H1 (cell line): ENCODE results near the gene TCAIM. TPM values are rescaled to one million over a fixed set of nuclear protein-coding genes. Genes with fewer than 3 reads are reported as not detected.

Source experiments
- CTCF ChIA-PET: fragments of 300-600 bp; sonication (Branson Sonifier 250); formaldehyde crosslinking; loops from one replicate; lab custom pipeline; 2021; ENCODE audit not compliant: partially characterized antibody; lab: Charles Lee
- POLR2A ChIA-PET: fragments of 300-600 bp; sonication (Branson Sonifier 250); formaldehyde crosslinking; loops from one replicate; lab custom pipeline; 2021; ENCODE audit warnings: inconsistent platforms; ENCODE audit not compliant: partially characterized antibody; lab: Charles Lee
- DNase-seq, 2 experiments: peaks; one replicate each; pipeline versions ENCODE4 v3.0.0 to v3.0.0-alpha.2; 2010 to 2022; ENCODE audit warnings: low spot score in 2 of 2, low read depth in 1 of 2, mixed read lengths in 1 of 2
- FAIRE-seq: peaks from 2 replicates; lab custom pipeline; 2011; peaks lifted over from hg19 to GRCh38; lab: Jason Lieb, UNC
- H2AFZ ChIP-seq: 2 replicates; pipeline ENCODE4 v1.8.1; 2012; ENCODE audit warnings: low read length, inconsistent platforms
- H2AK5ac ChIP-seq: 2 replicates; pipeline ENCODE4 v1.6.1; 2013; ENCODE audit warnings: low read depth, low read length
- H2BK120ac ChIP-seq: replicated peaks from 2 replicates; pipeline ENCODE3; 2013; ENCODE audit warnings: low read depth, low read length, inconsistent platforms
- H2BK12ac ChIP-seq: 2 replicates; pipeline ENCODE4 v1.6.1; 2013; ENCODE audit warnings: low read depth, low read length
- H2BK15ac ChIP-seq: 2 replicates; pipeline ENCODE4 v1.6.1; 2013; ENCODE audit warnings: low read length
- H2BK20ac ChIP-seq: 2 replicates; pipeline ENCODE4 v1.6.1; 2013; ENCODE audit warnings: low read length
- H2BK5ac ChIP-seq: 2 replicates; pipeline ENCODE4 v1.6.1; 2013; ENCODE audit warnings: low read depth, low read length
- H3K14ac ChIP-seq: 2 replicates; pipeline ENCODE4 v1.6.1; 2013; ENCODE audit warnings: inconsistent platforms; ENCODE audit not compliant: insufficient read length
- H3K18ac ChIP-seq: 2 replicates; pipeline ENCODE4 v1.6.1; 2013; ENCODE audit warnings: low read length; ENCODE audit errors: extremely low read depth
- H3K23ac ChIP-seq: 2 replicates; pipeline ENCODE4 v1.6.1; 2013; ENCODE audit warnings: inconsistent platforms; ENCODE audit not compliant: insufficient read length
- H3K23me2 ChIP-seq: 2 replicates; pipeline ENCODE4 v1.6.1; 2013; ENCODE audit warnings: low read depth, low read length
- H3K27ac ChIP-seq: 2 replicates; pipeline ENCODE4 v1.6.1; 2011; ENCODE audit warnings: low read depth, low read length, inconsistent platforms
- H3K27me3 ChIP-seq, 4 experiments: replicated peaks in 1 of 4; 1 replicate in 1 of 4; 2 replicates in 3 of 4; pipeline versions ENCODE4 v1.6.1 to v1.8.1; 2011 to 2013; ENCODE audit warnings: low read length in 3 of 4, mild to moderate bottlenecking in 3 of 4, inconsistent platforms in 2 of 4, mixed read lengths in 2 of 4, moderate library complexity in 1 of 4; ENCODE audit not compliant: control insufficient read depth in 3 of 4, insufficient read depth in 3 of 4; ENCODE audit errors: extremely low read depth in 1 of 4
- H3K36me3 ChIP-seq, 4 experiments: 2 replicates each; pipeline versions ENCODE4 v1.6.1 to v1.8.1; 2011 to 2013; ENCODE audit warnings: mild to moderate bottlenecking in 4 of 4, low read length in 3 of 4, moderate library complexity in 2 of 4, control low read depth in 1 of 4, inconsistent platforms in 1 of 4; ENCODE audit not compliant: insufficient read depth in 4 of 4, control insufficient read depth in 2 of 4
- H3K4ac ChIP-seq: replicated peaks from 2 replicates; pipeline ENCODE3; 2013; ENCODE audit warnings: low read length, low read depth, mixed read lengths, inconsistent platforms; ENCODE audit not compliant: insufficient read length
- H3K4me1 ChIP-seq, 4 experiments: replicated peaks in 1 of 4; 1 replicate in 1 of 4; 2 replicates in 3 of 4; pipeline versions ENCODE4 v1.6.1 to v1.8.1; 2011 to 2013; ENCODE audit warnings: low read length in 3 of 4, inconsistent platforms in 2 of 4, mixed read lengths in 1 of 4; ENCODE audit not compliant: insufficient read depth in 4 of 4, control insufficient read depth in 3 of 4
- H3K4me2 ChIP-seq, 2 experiments: 2 replicates each; pipeline versions ENCODE4 v1.6.1 to v1.8.1; 2011 to 2013; ENCODE audit warnings: low read depth in 2 of 2, low read length in 2 of 2, control low read depth in 1 of 2, inconsistent platforms in 1 of 2, mild to moderate bottlenecking in 1 of 2; ENCODE audit not compliant: insufficient read depth in 1 of 2
- H3K4me3 ChIP-seq, 4 experiments: fragments of 200-600, 300-600 bp in 1 of 4; sonication (generic), shearing (Covaris generic), sonication (Bioruptor Twin) in 1 of 4; 2 replicates each; pipeline versions ENCODE4 v1.5.1 to v1.8.1; 2011 to 2016; ENCODE audit warnings: low read length in 4 of 4, low read depth in 3 of 4, control low read depth in 2 of 4, inconsistent platforms in 2 of 4, mild to moderate bottlenecking in 2 of 4, mixed read lengths in 1 of 4, moderate library complexity in 1 of 4; ENCODE audit not compliant: insufficient read depth in 2 of 4; ENCODE audit errors: extremely low read depth in 1 of 4
- H3K56ac ChIP-seq: replicated peaks from 2 replicates; pipeline ENCODE3; 2013; ENCODE audit warnings: low read depth, mild to moderate bottlenecking, mixed read lengths, low read length, inconsistent platforms; ENCODE audit not compliant: insufficient read length
- H3K79me1 ChIP-seq: 2 replicates; pipeline ENCODE4 v1.6.1; 2013; ENCODE audit warnings: low read depth, low read length, control low read depth
- H3K79me2 ChIP-seq, 2 experiments: 2 replicates each; pipeline versions ENCODE4 v1.6.1 to v1.8.1; 2012 to 2013; ENCODE audit warnings: low read length in 2 of 2, mild to moderate bottlenecking in 2 of 2, inconsistent platforms in 1 of 2; ENCODE audit not compliant: insufficient read depth in 2 of 2, control insufficient read depth in 1 of 2
- H3K9ac ChIP-seq, 4 experiments: replicated peaks in 1 of 4; 1 replicate in 1 of 4; 2 replicates in 3 of 4; pipeline versions ENCODE4 v1.6.1 to v1.8.1; 2011 to 2013; ENCODE audit warnings: low read depth in 3 of 4, low read length in 3 of 4, control low read depth in 2 of 4, mild to moderate bottlenecking in 2 of 4, moderate library complexity in 2 of 4, inconsistent platforms in 1 of 4; ENCODE audit errors: extremely low read depth in 1 of 4
- H3K9me3 ChIP-seq, 2 experiments: 2 replicates each; pipeline versions ENCODE4 v1.6.1 to v1.8.1; 2012 to 2013; ENCODE audit warnings: mild to moderate bottlenecking in 2 of 2, moderate library complexity in 2 of 2, control low read depth in 1 of 2, inconsistent platforms in 1 of 2, low read depth in 1 of 2, low read length in 1 of 2, mixed read lengths in 1 of 2; ENCODE audit not compliant: insufficient read depth in 2 of 2
- H4K20me1 ChIP-seq, 2 experiments: replicated peaks in 1 of 2; 2 replicates each; pipeline versions ENCODE3 to v1.8.1; 2011 to 2013; ENCODE audit warnings: inconsistent platforms in 2 of 2, low read length in 2 of 2, mild to moderate bottlenecking in 1 of 2; ENCODE audit not compliant: insufficient read depth in 2 of 2, control insufficient read depth in 1 of 2
- H4K5ac ChIP-seq: 2 replicates; pipeline ENCODE4 v1.6.1; 2013; ENCODE audit warnings: low read length, low read depth, mixed read lengths, inconsistent platforms; ENCODE audit not compliant: insufficient read length
- H4K8ac ChIP-seq: 2 replicates; pipeline ENCODE4 v1.8.0; 2013; ENCODE audit warnings: mild to moderate bottlenecking, moderate library complexity, low read length, inconsistent platforms; ENCODE audit not compliant: insufficient read depth; ENCODE audit errors: extremely low read depth
- H4K91ac ChIP-seq: replicated peaks from 2 replicates; pipeline ENCODE3; 2013; ENCODE audit warnings: low read length, mixed read lengths, inconsistent platforms; ENCODE audit not compliant: insufficient read length
- CHD2 ChIP-seq: IDR thresholded peaks from 2 replicates; pipeline ENCODE4 v1.6.1; 2012; ENCODE audit warnings: low read length, improper control_type of control experiment
- EGR1 ChIP-seq: IDR thresholded peaks from 2 replicates; pipeline ENCODE4 v1.6.1; 2011; ENCODE audit warnings: low read depth, low read length, borderline replicate concordance
- GTF2F1 ChIP-seq: IDR thresholded peaks from 2 replicates; pipeline ENCODE4 v1.6.1; 2012; ENCODE audit warnings: low read depth, low read length, improper control_type of control experiment, borderline replicate concordance
- RAD21 ChIP-seq, 2 experiments: IDR thresholded peaks in 1 of 2; conservative IDR thresholded peaks in 1 of 2; 2 replicates each; pipeline ENCODE4 v1.6.1; 2011; ENCODE audit warnings: low read depth in 2 of 2, low read length in 2 of 2, improper control_type of control experiment in 1 of 2, inconsistent platforms in 1 of 2, mild to moderate bottlenecking in 1 of 2, moderate library complexity in 1 of 2
- RBBP5 ChIP-seq: IDR thresholded peaks from 2 replicates; pipeline ENCODE4 v1.7.1; 2012; ENCODE audit warnings: low read depth, mild to moderate bottlenecking, inconsistent platforms, low read length, moderate library complexity, borderline replicate concordance
- RXRA ChIP-seq: IDR thresholded peaks from 2 replicates; pipeline ENCODE4 v1.6.1; 2011; ENCODE audit warnings: low read depth, mild to moderate bottlenecking, low read length, moderate library complexity; ENCODE audit not compliant: insufficient read depth
- SIRT6 ChIP-seq: IDR thresholded peaks from one replicate; pipeline ENCODE4 v1.7.1; 2012; ENCODE audit warnings: low read length, inconsistent platforms
- SP4 ChIP-seq: IDR thresholded peaks from 2 replicates; pipeline ENCODE4 v1.6.1; 2012; ENCODE audit warnings: low read length, inconsistent platforms
- SRF ChIP-seq: IDR thresholded peaks from 2 replicates; pipeline ENCODE4 v1.6.1; 2011; ENCODE audit warnings: mild to moderate bottlenecking, low read depth, low read length, moderate library complexity
- YY1 ChIP-seq: IDR thresholded peaks from 2 replicates; pipeline ENCODE4 v1.6.1; 2011; ENCODE audit warnings: low read depth, mild to moderate bottlenecking, low read length
- ZNF274 ChIP-seq: IDR thresholded peaks from 2 replicates; pipeline ENCODE4 v1.7.0; 2012; ENCODE audit warnings: low read length, borderline replicate concordance; ENCODE audit errors: extremely low read depth
- WGBS, 2 experiments: shearing (Covaris generic) in 1 of 2; methylation state at CpG; one replicate each; pipeline versions ENCODE4 v1.1.6 to v1.1.7; 2013 to 2015; ENCODE audit warnings: low lambda C conversion rate in 2 of 2, mixed read lengths in 2 of 2, inconsistent platforms in 1 of 2, low coverage in 1 of 2, missing lambda C conversion rate in 1 of 2; ENCODE audit not compliant: insufficient replicate concordance in 2 of 2, insufficient coverage in 1 of 2, insufficient read length in 1 of 2; ENCODE audit errors: extremely low coverage in 1 of 2, missing lambda C conversion rate in 1 of 2; 5-methylcytosine and 5-hydroxymethylcytosine counted together
- polyA plus RNA-seq, 7 experiments: library from polyadenylated mRNA; depleted of rRNA in 3 of 7; stranded (reverse) in 5 of 7; unstranded in 2 of 7; fragments of >200 nt in 5 of 7; fragments of 200-250 nt in 2 of 7; gene quantifications; 1 replicate in 5 of 7; 2 replicates in 1 of 7; 4 replicates in 1 of 7; pipeline versions ENCODE4 v1.2.1 to v1.2.3, GENCODE V29; 2011 to 2013; ENCODE audit warnings: missing spikeins in 2 of 7, mixed read lengths in 2 of 7
- total RNA-seq: library from RNA; stranded (reverse); fragmentation: NEBNext Ultra II Directional; extraction: Animal tissue kit (Norgen Biotek cat#: 25700); gene quantifications from 2 replicates; pipeline ENCODE4 v1.2.1, GENCODE V29; 2021
- TF ChIP-seq, protein P1 (sequence below), 3 experiments: IDR thresholded peaks; 1 replicate in 2 of 3; 2 replicates in 1 of 3; pipeline versions ENCODE4 v1.5.1 to v1.6.1; 2011; ENCODE audit warnings: low read length in 3 of 3, mild to moderate bottlenecking in 3 of 3, inconsistent platforms in 2 of 3, low read depth in 1 of 3, moderate library complexity in 1 of 3; ENCODE audit not compliant: insufficient read depth in 1 of 3; ENCODE audit errors: control extremely low read depth in 1 of 3

The TCAIM gene
- total and polyA plus RNA-seq, 2 of the 8 experiments (the other 6 are each of a cell fraction or from before 2014, with no cell fraction given) = 6.9 to 22.1 TPM

DNA sequence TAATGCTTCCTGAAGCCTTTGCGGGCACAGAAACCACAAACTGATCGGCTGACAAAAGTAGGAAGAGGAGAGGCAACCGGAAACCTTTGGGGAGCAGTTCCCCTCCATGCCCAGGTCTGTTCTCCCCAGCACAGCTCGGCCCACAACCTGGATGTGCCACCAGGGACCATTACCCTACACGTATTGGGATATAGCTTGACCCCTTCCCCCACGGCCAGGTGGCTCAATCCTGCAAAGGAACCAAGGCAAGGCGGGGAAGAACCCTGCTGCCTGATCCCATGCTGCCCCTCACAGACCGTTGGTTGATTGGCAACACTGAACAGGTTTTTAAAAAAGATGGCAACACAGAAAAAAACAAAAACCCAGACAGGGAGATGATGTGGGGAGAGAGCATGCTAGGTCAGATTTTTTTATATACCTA lies 19.7 kb upstream of the TCAIM start:
- no peaks in the 10 kb centered on the region for H3K27me3 ChIP-seq
- no peaks in the 10 kb centered on the region for H4K20me1 ChIP-seq
- H2AFZ ChIP-seq = peak overlapping the region; percentile 94; the same call in 1 of the 2 replicates
- no peaks in the 10 kb centered on the region for H3K4me1 ChIP-seq
- no peak overlapping the region for H4K91ac ChIP-seq
- H3K27ac ChIP-seq = no peak overlapping the region
- no peak overlapping the region; the same call in 1 of the 2 replicates for H3K18ac ChIP-seq
- H2BK15ac ChIP-seq = no peak overlapping the region
- H2BK12ac ChIP-seq = no peak overlapping the region
- H4K8ac ChIP-seq = peak overlapping the region; percentile 62; the same call in 1 of the 2 replicates
- DNase-seq (peak in 1 of 2 experiments; percentile 62), FAIRE-seq (no peak)
- no peak overlapping the region for H3K4me2 ChIP-seq
- no peak overlapping the region for H3K14ac ChIP-seq
- H3K9me3 ChIP-seq = no peaks in the 10 kb centered on the region
- no peak overlapping the region for H3K23ac ChIP-seq
- H3K4ac ChIP-seq = no peak overlapping the region
- H3K36me3 ChIP-seq = no peaks in the 10 kb centered on the region
- POLR2A ChIA-PET = no interaction called here
- no peak overlapping the region for H3K56ac ChIP-seq
- H3K79me2 ChIP-seq = no peaks in the 10 kb centered on the region
- 67% methylated on average over 8 of the region's 8 CpGs; no CpG with 5 or more reads in 1 of the 2 experiments for WGBS, 2 experiments
- no peak overlapping the region for H4K5ac ChIP-seq
- no peak overlapping the region for H2AK5ac ChIP-seq
- no peak overlapping the region for H3K4me3 ChIP-seq
- H2BK120ac ChIP-seq = no peak overlapping the region
- no peak overlapping the region for H2BK5ac ChIP-seq
- H3K23me2 ChIP-seq = no peaks in the 10 kb centered on the region
- CTCF ChIA-PET = no interaction called here
- H2BK20ac ChIP-seq = no peak overlapping the region
- H3K9ac ChIP-seq = no peak overlapping the region
- no peaks in the 10 kb centered on the region for H3K79me1 ChIP-seq
- no peak for TF ChIP-seq SRF
- no peak for TF ChIP-seq CHD2
- no peak for TF ChIP-seq SP4
- TF ChIP-seq RBBP5 = no peak
- TF ChIP-seq, protein P1, sequence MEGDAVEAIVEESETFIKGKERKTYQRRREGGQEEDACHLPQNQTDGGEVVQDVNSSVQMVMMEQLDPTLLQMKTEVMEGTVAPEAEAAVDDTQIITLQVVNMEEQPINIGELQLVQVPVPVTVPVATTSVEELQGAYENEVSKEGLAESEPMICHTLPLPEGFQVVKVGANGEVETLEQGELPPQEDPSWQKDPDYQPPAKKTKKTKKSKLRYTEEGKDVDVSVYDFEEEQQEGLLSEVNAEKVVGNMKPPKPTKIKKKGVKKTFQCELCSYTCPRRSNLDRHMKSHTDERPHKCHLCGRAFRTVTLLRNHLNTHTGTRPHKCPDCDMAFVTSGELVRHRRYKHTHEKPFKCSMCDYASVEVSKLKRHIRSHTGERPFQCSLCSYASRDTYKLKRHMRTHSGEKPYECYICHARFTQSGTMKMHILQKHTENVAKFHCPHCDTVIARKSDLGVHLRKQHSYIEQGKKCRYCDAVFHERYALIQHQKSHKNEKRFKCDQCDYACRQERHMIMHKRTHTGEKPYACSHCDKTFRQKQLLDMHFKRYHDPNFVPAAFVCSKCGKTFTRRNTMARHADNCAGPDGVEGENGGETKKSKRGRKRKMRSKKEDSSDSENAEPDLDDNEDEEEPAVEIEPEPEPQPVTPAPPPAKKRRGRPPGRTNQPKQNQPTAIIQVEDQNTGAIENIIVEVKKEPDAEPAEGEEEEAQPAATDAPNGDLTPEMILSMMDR (IDR thresholded peaks at IDR 0.05; ENCODE audit: control extremely low read depth in 1 of 3, insufficient read depth in 1 of 3, low read depth in 1 of 3, low read length in 3 of 3) = peak; percentile 45 to 50 (median 50)
- TF ChIP-seq SIRT6 = no peak
- no peak for TF ChIP-seq ZNF274
- TF ChIP-seq EGR1 = no peak
- no peak for TF ChIP-seq RXRA
- TF ChIP-seq RAD21 (IDR thresholded peaks at IDR 0.05 in 1 of 2, conservative IDR thresholded peaks at IDR 0.05 in 1 of 2; ENCODE audit: low read depth in 2 of 2, low read length in 2 of 2) = peak; percentile 73 to 79
- TF ChIP-seq YY1 = 0 out of 2 replicates have a peak, but pooled peaks have one; percentile 20
- no peak for TF ChIP-seq GTF2F1
